HepG2 (cell line): ENCODE measurements around the gene H1-8. TPM values are rescaled to one million over a fixed set of nuclear protein-coding genes. Genes with fewer than 3 reads are reported as not detected.

Source experiments
- ATAC-seq: fragments of 200-7000 bp; cut with Tn5 transposase; 3 replicates; pipeline ENCODE4 v1.9.1; 2020; ENCODE audit warnings: mild to moderate bottlenecking, moderate library complexity
- BruUV-seq: library from RNA; stranded (reverse); fragments of 400-500 nt; replicated peaks from 2 replicates; lab custom pipeline; 2021; lab: Mats Ljungman, UMichigan
- CTCF ChIA-PET: fragments of 300-600 bp; formaldehyde crosslinking; extraction: SDS; loops from one replicate; lab custom pipeline; 2021; ENCODE audit warnings: low total read pairs, inconsistent platforms, low intra/inter-chr PET ratio; lab: Yijun Ruan, JAX
- POLR2A ChIA-PET: fragments of 350-600 bp; sonication (Branson Sonifier 250); formaldehyde crosslinking; loops from one replicate; lab custom pipeline; 2020; ENCODE audit warnings: antibody characterized with exemption, inconsistent platforms; lab: Yijun Ruan, JAX
- DNase-seq: peaks from one replicate; pipeline ENCODE4 v3.0.0-alpha.2; 2015; ENCODE audit warnings: low spot score
- FAIRE-seq: peaks from 3 replicates; lab custom pipeline; 2011; peaks lifted over from hg19 to GRCh38; lab: Jason Lieb, UNC
- H2AFZ ChIP-seq: one replicate; pipeline ENCODE4 v1.6.1; 2011; ENCODE audit warnings: low read length, inconsistent platforms
- H3K27ac ChIP-seq: fragments of 300-600 bp; 3 replicates; pipeline ENCODE4 v1.8.0; 2011; ENCODE audit warnings: mixed run types, mild to moderate bottlenecking, mixed read lengths, low read length, inconsistent platforms; ENCODE audit not compliant: insufficient read depth; ENCODE audit errors: extremely low read length
- H3K27me3 ChIP-seq, 2 experiments: fragments of 200-600 bp in 1 of 2; 2 replicates in 1 of 2; 3 replicates in 1 of 2; pipeline versions ENCODE4 v1.6.0 to v1.8.0; 2011; ENCODE audit warnings: low read length in 2 of 2, mild to moderate bottlenecking in 2 of 2, moderate library complexity in 2 of 2, inconsistent platforms in 1 of 2; ENCODE audit not compliant: insufficient read depth in 2 of 2, control insufficient read depth in 1 of 2
- H3K36me3 ChIP-seq, 2 experiments: fragments of 200-600 bp in 1 of 2; replicated peaks in 1 of 2; 2 replicates in 1 of 2; 3 replicates in 1 of 2; pipeline versions ENCODE4 v1.5.1 to v1.8.0; 2011; ENCODE audit warnings: low read length in 2 of 2, inconsistent platforms in 1 of 2; ENCODE audit not compliant: insufficient read depth in 2 of 2, control insufficient read depth in 1 of 2
- H3K4me1 ChIP-seq: 2 replicates; pipeline ENCODE4 v1.5.1; 2012; ENCODE audit warnings: low read length, inconsistent platforms; ENCODE audit not compliant: insufficient read depth
- H3K4me2 ChIP-seq: 2 replicates; pipeline ENCODE4 v1.6.0; 2011; ENCODE audit warnings: low read depth, low read length, inconsistent platforms
- H3K4me3 ChIP-seq, 3 experiments: fragments of 200-600 bp in 1 of 3; sonication (generic), shearing (Covaris generic) in 1 of 3; replicated peaks in 1 of 3; 2 replicates each; pipeline ENCODE4 v1.5.1; 2011 to 2016; ENCODE audit warnings: low read length in 3 of 3, inconsistent platforms in 2 of 3, low read depth in 2 of 3, mild to moderate bottlenecking in 2 of 3, control low read depth in 1 of 3, mixed read lengths in 1 of 3; ENCODE audit not compliant: insufficient read depth in 1 of 3
- H3K79me2 ChIP-seq: one replicate; pipeline ENCODE4 v1.6.1; 2011; ENCODE audit warnings: low read length, inconsistent platforms; ENCODE audit not compliant: insufficient read depth
- H3K9ac ChIP-seq: 2 replicates; pipeline ENCODE4 v1.6.0; 2011; ENCODE audit warnings: mild to moderate bottlenecking, low read depth, low read length, inconsistent platforms; ENCODE audit not compliant: insufficient read depth
- H3K9me3 ChIP-seq: 2 replicates; pipeline ENCODE4 v1.5.1; 2012; ENCODE audit warnings: mild to moderate bottlenecking, low read length
- H4K20me1 ChIP-seq: 2 replicates; pipeline ENCODE4 v1.6.0; 2011; ENCODE audit warnings: inconsistent platforms, mild to moderate bottlenecking, low read length, moderate library complexity; ENCODE audit not compliant: insufficient read depth
- FOSL2 ChIP-seq: sonication (generic); formaldehyde crosslinking; IDR thresholded peaks from 2 replicates; pipeline ENCODE4 v1.4.0; 2020; ENCODE audit warnings: missing genetic modification reagents
- ONECUT2 ChIP-seq: sonication (generic); formaldehyde crosslinking; IDR thresholded peaks from 2 replicates; pipeline ENCODE4 v1.4.0; 2020; ENCODE audit warnings: missing genetic modification reagents
- ZFP41 ChIP-seq: sonication (generic); formaldehyde crosslinking; IDR thresholded peaks from 2 replicates; pipeline ENCODE4 v1.4.0; 2020; ENCODE audit warnings: mild to moderate bottlenecking, missing genetic modification reagents, borderline replicate concordance
- ZMAT3 ChIP-seq: sonication (generic); formaldehyde crosslinking; conservative IDR thresholded peaks from 2 replicates; pipeline ENCODE4 v1.7.0; 2021; ENCODE audit warnings: missing genetic modification reagents
- ZNF274 ChIP-seq: sonication (generic); formaldehyde crosslinking; IDR thresholded peaks from 2 replicates; pipeline ENCODE4 v1.5.1; 2020; ENCODE audit warnings: mild to moderate bottlenecking, missing genetic modification reagents
- WGBS: methylation state at CpG from one replicate; pipeline ENCODE4 v1.1.6; 2017; ENCODE audit warnings: low lambda C conversion rate; 5-methylcytosine and 5-hydroxymethylcytosine counted together
- in situ Hi-C: cut with HindIII; loops from 2 replicates; pipeline ENCODE4 v1.10.0; 2017; ENCODE audit warnings: low pct_unique_long_range_greater_than_20kb; ENCODE audit not compliant: extremely low pct_ligation_motif_present
- intact Hi-C: fragments of 100-400 bp; cut with micrococcal nuclease; formaldehyde crosslinking; loops from one replicate; pipeline ENCODE4 v1.10.0; 2022; ENCODE audit not compliant: unreplicated experiment
- polyA plus RNA-seq, 8 experiments: library from polyadenylated mRNA; depleted of rRNA in 3 of 8; stranded (reverse) in 7 of 8; unstranded in 1 of 8; fragments of >200 nt; fragmentation: Illumina TruSeq in 4 of 8; extraction: Trizol in 4 of 8; gene quantifications; 2 replicates each; pipeline versions ENCODE4 v1.2.1 to v1.2.3, GENCODE V29; 2011 to 2016; ENCODE audit warnings: low read depth in 4 of 8, missing spikeins in 1 of 8, mixed read lengths in 1 of 8; ENCODE audit not compliant: insufficient read depth in 1 of 8
- total RNA-seq, 5 experiments: library from RNA; depleted of rRNA; stranded (reverse); fragments of >200 nt; fragmentation: Illumina TruSeq; extraction: Trizol; gene quantifications; 2 replicates each; pipeline ENCODE4 v1.2.3, GENCODE V29; 2016; ENCODE audit warnings: low read depth in 1 of 5
- TF ChIP-seq, protein P1 (sequence below): sonication (generic); formaldehyde crosslinking; IDR thresholded peaks from 2 replicates; pipeline ENCODE4 v1.4.0; 2020; ENCODE audit warnings: mild to moderate bottlenecking, missing genetic modification reagents
- TF ChIP-seq, protein P2 (sequence below): sonication (generic); formaldehyde crosslinking; IDR thresholded peaks from 2 replicates; pipeline ENCODE4 v1.4.0; 2020; ENCODE audit warnings: missing genetic modification reagents, low read depth, mild to moderate bottlenecking, borderline replicate concordance
- TF ChIP-seq, protein P3 (sequence below): sonication (generic); formaldehyde crosslinking; IDR thresholded peaks from 2 replicates; pipeline ENCODE4 v1.8.0; 2022; ENCODE audit warnings: missing genetic modification reagents, mild to moderate bottlenecking, borderline replicate concordance

H1-8 gene
- total and polyA plus RNA-seq, 2 of the 13 experiments (the other 11 are each of a cell fraction or from before 2014, with no cell fraction given): 0.08 TPM; not detected in 1

DNA sequence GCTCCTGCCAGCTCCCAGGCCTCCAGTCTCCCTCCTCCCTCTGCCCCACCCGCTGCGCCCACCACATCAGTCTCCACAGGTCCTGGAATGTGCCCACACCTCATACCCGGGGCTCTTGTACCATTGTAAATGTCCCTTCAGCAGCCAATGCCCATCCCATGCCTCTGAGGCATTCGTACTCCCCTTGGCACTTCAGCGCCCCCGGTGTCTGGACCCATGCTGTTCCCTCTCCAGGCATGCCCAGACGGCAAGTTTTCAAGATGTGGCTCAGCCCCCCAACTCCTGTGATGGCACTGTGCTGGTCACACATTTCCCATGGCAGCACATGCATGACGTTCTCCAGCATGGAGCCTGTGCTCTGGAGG, 50.2 kb downstream of the H1-8 start (continued):
- TF ChIP-seq, protein P1, sequence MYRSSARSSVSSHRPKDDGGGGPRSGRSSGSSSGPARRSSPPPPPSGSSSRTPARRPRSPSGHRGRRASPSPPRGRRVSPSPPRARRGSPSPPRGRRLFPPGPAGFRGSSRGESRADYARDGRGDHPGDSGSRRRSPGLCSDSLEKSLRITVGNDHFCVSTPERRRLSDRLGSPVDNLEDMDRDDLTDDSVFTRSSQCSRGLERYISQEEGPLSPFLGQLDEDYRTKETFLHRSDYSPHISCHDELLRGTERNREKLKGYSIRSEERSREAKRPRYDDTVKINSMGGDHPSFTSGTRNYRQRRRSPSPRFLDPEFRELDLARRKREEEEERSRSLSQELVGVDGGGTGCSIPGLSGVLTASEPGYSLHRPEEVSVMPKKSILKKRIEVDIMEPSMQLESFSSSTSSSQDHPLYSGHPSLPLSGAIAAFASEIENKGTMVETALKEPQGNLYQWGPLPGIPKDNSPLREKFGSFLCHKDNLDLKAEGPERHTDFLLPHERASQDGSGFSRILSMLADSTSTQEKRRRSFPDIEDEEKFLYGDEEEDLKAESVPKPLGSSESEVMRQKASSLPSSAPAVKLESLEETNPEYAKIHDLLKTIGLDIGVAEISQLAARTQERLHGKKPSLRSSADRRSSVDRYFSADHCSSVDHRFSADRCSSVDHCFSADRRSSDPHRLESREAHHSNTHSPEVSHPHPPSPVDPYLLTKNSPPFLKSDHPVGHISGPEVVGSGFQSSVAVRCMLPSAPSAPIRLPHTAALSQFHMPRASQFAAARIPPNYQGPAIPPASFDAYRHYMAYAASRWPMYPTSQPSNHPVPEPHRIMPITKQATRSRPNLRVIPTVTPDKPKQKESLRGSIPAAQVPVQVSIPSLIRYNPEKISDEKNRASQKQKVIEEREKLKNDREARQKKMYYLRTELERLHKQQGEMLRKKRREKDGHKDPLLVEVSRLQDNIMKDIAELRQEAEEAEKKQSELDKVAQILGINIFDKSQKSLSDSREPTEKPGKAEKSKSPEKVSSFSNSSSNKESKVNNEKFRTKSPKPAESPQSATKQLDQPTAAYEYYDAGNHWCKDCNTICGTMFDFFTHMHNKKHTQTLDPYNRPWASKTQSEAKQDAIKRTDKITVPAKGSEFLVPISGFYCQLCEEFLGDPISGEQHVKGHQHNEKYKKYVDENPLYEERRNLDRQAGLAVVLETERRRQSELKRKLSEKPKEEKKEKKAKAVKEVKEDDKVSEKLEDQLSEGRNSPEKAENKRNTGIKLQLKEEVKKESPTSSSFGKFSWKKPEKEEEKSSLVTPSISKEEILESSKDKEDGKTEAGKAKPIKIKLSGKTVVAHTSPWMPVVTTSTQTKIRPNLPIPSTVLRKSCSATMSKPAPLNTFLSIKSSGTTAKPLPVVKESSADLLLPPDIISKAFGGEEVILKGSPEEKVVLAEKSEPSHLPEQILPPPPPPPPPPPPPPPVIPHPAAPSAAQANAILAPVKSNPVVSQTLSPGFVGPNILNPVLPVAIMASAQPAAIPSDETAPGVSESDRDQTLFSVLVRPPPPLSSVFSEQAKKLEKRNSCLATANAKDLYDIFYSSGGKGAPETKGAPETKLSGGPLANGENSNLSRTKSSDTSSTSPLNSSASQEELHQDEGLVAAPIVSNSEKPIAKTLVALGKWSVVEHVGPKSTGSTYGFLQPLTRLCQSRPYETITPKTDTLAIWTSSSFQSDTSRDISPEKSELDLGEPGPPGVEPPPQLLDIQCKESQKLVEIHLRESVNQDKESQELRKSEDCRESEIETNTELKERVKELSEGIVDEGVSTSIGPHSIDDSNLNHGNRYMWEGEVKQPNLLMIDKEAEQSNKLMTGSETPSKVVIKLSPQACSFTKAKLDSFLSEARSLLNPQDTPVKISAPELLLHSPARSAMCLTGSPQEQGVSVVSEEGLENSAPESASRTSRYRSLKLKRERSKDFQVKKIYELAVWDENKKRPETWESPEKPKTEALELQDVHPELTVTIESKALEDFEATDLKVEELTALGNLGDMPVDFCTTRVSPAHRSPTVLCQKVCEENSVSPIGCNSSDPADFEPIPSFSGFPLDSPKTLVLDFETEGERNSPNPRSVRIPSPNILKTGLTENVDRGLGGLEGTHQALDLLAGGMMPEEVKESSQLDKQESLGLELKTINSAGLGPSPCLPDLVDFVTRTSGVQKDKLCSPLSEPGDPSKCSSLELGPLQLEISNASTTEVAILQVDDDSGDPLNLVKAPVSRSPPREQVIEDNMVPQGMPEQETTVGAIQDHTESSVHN (CRISPR knock-in tag): 0 out of 2 replicates have a peak, but pooled peaks have one; percentile 43
- TF ChIP-seq ONECUT2 (CRISPR knock-in tag): no peak

DNA sequence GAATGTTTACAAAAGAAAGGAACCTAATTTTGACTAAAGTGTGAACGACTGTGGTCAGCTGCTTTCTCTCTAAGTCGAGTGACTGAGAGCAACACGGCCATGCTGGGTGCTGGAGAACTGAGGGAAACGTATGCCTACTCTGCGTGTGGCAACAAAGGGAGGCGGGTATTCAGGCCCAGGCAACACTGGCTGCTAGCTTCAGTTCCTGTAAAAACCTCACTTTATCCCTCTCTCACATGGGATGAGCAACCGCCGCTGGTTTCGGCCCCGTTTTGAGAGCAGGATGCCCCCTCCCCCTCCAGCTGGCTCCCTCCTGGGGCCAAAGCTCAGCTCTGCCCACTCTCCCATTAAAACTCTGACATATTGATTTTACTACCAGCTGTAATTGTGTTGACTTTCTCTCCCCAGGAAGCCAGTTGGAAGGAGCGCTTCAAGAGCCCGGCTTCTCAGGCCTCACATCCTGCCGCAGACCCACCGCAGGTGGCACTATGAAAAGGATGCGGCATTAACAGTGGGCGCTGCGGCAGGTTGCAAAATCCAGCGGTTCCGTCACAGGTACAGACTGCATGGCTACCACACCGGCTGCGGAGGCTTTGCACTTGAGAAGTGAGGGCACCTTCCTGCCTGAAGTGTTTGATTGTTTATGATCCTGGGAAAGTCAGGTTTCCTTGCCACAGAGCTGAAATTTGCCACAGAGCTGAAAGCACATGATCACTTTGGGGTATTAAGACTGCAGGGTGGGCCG, 50.8 kb downstream of the H1-8 start:
- peak; percentile 31 for ATAC-seq
- no TSS peak for BruUV-seq
- Histone ChIP-seq H3K36me3 (peaks cover 4 to 8% of the 10 kb centered on the region in 2 experiments), H3K4me3 (peak overlapping the region; percentile 32 to 70 (median 49); a peak in 5 of 6 replicates), H3K4me1 (peaks cover 81% of the 10 kb centered on the region), H2AFZ (no peak overlapping the region), H3K79me2 (peaks cover 60% of the 10 kb centered on the region), H3K4me2 (peak overlapping the region; percentile 85), H4K20me1 (no peaks in the 10 kb centered on the region), H3K27ac (peak overlapping the region; percentile 94), H3K27me3 (no peaks in the 10 kb centered on the region), H3K9ac (peak overlapping the region; percentile 73), H3K9me3 (no peaks in the 10 kb centered on the region)
- FAIRE-seq: peak; percentile 92
- intact Hi-C loops: loop anchor here (1.0 kb wide), 2 partner anchors 19 to 103 kb away; no protein-coding TSS in a partner anchor
- DNase-seq: peak; percentile 95
- ChIA-PET POLR2A (interaction anchor here (0.6 to 5.7 kb wide), 14 partner anchors 10 to 277 kb away, joined by 3 to 107 read pairs (median 9); partner anchors contain the start of genes MBD4 and PLXND1), CTCF (no interaction called here)
- 6% methylated on average over 11 of the region's 22 CpGs for WGBS
- in situ Hi-C loops: no loop called here
- TF ChIP-seq ZNF274 (no peak), ZMAT3 (CRISPR knock-in tag) (peak; percentile 65), ZFP41 (CRISPR knock-in tag) (no peak), FOSL2 (CRISPR knock-in tag) (peak; percentile 61; the same call in 1 of the 2 replicates)
- TF ChIP-seq, protein P2, sequence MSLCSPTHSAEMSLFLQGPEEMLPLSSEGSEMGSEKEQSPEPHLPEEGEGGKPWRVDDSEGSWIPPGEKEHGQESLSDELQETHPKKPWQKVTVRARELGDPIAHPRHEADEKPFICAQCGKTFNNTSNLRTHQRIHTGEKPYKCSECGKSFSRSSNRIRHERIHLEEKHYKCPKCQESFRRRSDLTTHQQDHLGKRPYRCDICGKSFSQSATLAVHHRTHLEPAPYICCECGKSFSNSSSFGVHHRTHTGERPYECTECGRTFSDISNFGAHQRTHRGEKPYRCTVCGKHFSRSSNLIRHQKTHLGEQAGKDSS (CRISPR knock-in tag): peak; percentile 53; the same call in 1 of the 2 replicates
- TF ChIP-seq, protein P3, sequence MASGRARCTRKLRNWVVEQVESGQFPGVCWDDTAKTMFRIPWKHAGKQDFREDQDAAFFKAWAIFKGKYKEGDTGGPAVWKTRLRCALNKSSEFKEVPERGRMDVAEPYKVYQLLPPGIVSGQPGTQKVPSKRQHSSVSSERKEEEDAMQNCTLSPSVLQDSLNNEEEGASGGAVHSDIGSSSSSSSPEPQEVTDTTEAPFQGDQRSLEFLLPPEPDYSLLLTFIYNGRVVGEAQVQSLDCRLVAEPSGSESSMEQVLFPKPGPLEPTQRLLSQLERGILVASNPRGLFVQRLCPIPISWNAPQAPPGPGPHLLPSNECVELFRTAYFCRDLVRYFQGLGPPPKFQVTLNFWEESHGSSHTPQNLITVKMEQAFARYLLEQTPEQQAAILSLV: no peak
